AG10803 (cell line): Measurements from ENCODE around the gene PBX1.

Experiments
- DNase-seq: peaks from one replicate; pipeline ENCODE4 v3.0.0; 2010; ENCODE audit warnings: low read depth
- H3K4me3 ChIP-seq: 2 replicates; pipeline ENCODE4 v1.5.1; 2011; ENCODE audit warnings: mild to moderate bottlenecking, low read length, control low read depth
- CTCF ChIP-seq: conservative IDR thresholded peaks from 2 replicates; pipeline ENCODE4 v1.5.1; 2011; ENCODE audit warnings: mild to moderate bottlenecking, low read length, control low read depth, inconsistent platforms

PBX1 gene

GRCh38 chr1:164563721-164564360, 4.9 kb downstream of the PBX1 start:
- peak overlapping the region; percentile 71 for H3K4me3 ChIP-seq
- no peak for DNase-seq
- TF ChIP-seq CTCF = no peak

- TF ChIP-seq CTCF = no peak
- peak overlapping the region; percentile 71 for H3K4me3 ChIP-seq
- DNase-seq = no peak
Measured at GRCh38 chr1:164564378-164564777, 5.4 kb downstream of the PBX1 start.

- H3K4me3 ChIP-seq = peak overlapping the region; percentile 42
- DNase-seq = no peak
- no peak for TF ChIP-seq CTCF
Measured at GRCh38 chr1:164565357-164565756, 6.4 kb downstream of the PBX1 start.

GRCh38 chr1:164567774-164568173, 8.8 kb downstream of the PBX1 start:
- H3K4me3 ChIP-seq = no peak overlapping the region
- no peak for TF ChIP-seq CTCF
- DNase-seq = no peak

GRCh38 chr1:164569241-164569640, 10.3 kb downstream of the PBX1 start:
- DNase-seq = no peak
- no peak for TF ChIP-seq CTCF
- no peak overlapping the region for H3K4me3 ChIP-seq

GRCh38 chr1:164569866-164570265, 10.9 kb downstream of the PBX1 start:
- H3K4me3 ChIP-seq = no peak overlapping the region
- TF ChIP-seq CTCF = no peak
- DNase-seq = no peak

GRCh38 chr1:164571333-164571732, 12.3 kb downstream of the PBX1 start:
- no peak overlapping the region for H3K4me3 ChIP-seq
- no peak for DNase-seq
- no peak for TF ChIP-seq CTCF
